GM12892 (cell line): ENCODE data around the gene ADGRF1.

Experiments
- POLR2A ChIP-seq: IDR thresholded peaks from 2 replicates; pipeline ENCODE4 v1.6.1; 2011; ENCODE audit warnings: low read depth, low read length, control low read depth
- POLR2AphosphoS5 ChIP-seq: IDR thresholded peaks from 2 replicates; pipeline ENCODE4 v1.6.1; 2011; ENCODE audit warnings: low read depth, low read length, control low read depth
- TAF1 ChIP-seq: IDR thresholded peaks from 2 replicates; pipeline ENCODE4 v1.6.1; 2011; ENCODE audit warnings: low read depth, mild to moderate bottlenecking, control low read depth, low read length, borderline replicate concordance

DNA sequence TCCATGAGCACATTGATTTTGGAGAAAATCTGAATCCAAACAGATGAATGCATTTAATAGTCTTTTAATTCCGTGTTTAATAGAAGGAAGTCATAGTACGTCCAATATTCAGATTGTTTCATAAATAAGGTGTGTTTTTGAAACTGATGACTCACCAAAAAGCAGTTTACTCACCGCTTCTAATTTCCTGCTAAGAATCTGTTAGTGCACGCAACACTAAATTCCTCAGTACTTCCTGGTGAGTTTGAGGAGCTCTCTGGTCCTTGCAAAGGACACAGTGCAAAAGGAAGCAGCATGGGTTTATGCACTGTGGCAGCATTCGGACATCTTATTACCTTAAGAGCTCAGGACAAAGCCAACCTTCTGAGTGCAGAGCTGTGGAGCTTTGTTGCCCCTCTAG, 2.3 kb upstream of the ADGRF1 start:
- TF ChIP-seq POLR2AphosphoS5 = no peak
- no peak for TF ChIP-seq POLR2A
- no peak for TF ChIP-seq TAF1
